ENCODE data around the gene SLC25A26.

The SLC25A26 gene

DNA sequence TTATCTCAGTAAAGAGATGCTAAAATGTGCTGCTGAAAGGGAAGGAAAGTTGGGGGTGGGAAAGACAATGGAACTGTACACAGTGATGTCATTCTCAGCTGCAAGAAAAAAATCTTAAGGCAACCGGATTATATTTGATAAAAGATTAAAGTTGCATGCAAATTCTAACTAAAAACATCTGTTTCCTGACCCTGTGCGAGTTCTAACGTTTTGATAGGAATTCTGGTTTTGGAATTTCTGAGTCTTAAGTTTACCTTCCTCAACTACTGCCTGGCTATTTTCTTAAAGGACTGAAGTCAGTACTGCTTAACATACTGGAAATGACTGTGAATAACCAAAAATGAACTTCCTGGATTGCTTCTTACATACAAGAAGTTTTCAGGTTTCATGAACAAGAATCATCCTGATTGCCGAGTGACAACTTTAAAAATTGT lies 115.5 kb downstream of the SLC25A26 start:
- DNase-seq: no peak

DNA sequence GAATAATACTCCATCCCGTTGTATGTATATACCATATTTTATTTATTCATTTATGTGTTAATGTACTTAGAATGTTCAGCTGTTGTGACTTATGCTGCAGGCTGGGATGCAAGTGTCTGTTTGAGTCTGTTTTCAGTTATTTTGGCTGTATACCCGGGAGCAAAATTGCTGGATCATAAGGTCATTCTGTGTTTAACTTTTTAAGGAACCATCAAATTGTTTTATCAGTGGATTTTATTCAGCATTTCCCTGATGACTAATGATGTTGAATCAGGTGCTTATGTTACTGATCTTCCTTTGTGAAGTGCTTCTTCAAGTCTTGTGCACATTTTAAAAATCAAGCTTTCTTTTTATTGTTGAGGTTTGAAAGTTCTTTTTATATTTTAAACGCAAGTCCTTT lies 118.1 kb downstream of the SLC25A26 start:
- DNase-seq: no peak

DNA sequence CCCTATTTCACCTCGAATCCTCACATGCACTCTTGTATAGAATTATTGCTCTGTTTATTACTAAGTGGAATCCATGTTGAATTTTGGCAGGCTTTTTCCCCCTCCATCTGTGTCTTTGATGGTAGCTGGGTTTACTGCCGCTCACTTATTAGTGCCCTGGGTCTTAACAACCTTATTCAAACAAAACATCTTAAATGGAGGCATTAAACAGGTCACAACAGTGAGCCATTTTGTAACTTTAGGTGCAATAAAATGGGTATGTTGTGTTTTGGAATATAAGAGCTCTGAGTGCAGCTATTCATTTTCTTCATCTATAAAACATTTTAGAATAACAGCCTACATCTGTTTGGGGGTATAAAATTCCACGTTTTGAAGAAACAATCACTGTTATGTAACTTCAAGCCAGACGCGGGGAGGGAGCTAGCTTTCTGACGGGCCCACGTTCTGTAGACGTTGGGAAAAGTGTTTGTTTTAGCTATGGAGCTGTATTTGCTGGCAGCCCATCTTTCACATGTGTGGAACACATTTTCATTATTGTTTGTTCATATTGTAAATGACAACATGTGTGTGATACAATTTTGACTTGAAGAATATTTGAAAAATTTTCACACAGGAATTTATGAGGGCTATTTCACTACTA lies 122.0 kb downstream of the SLC25A26 start:
- no peak for DNase-seq

DNA sequence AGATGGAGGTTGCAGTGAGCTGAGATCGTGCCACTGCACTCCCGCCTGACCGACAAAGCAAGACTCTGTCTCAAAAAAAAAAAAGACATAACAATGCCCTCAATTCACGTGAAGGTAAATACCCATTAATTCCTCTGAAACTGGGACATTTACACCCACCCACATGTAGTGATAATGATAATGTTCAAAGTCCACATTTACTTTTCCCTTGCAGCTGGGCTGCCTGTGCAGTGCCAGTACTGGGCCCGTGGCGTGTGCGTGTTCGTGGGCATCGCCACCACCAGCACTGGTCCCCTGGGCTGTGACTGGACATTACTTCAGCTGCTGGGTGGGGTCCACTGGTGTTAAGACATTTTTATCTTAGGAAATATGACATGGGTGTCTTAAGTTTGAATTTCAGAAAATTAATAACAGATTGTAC lies 123.6 kb downstream of the SLC25A26 start:
- DNase-seq: no peak

DNA sequence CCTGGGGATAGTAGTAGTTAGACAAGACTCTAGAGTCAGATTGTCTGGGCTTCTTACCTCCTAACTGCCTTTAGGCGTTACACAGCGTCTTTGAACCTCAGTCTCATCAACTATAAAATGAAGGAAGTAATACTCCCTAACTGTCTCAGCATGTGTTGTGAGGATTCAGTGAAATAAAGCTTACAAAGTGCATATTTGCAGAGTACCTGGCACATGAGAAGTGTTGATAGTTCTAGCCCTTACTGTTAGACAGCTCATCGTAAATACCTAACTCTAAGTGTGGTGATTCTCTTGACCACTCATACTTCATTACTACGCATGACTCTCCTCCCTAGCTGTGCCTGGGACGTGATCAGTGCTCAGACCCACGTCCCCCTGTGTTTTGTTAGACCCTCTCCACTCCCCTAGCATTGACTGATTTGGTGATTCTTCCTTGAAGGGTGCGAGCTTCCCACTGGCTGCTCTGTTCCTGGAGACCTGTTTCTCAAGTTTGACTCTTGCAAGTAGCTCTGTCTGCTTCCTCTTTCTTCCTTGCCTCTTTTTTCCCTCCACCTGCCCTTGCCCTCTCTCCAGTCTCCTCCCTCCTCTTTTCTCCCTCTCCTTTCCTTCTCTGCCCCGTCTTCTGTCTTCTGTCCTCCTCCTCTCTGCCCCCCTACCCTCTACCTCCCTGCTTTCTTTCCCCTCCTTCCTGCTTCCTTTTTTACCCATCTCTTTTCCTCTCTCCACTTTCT lies 124.2 kb downstream of the SLC25A26 start:
- no peak for DNase-seq

DNA sequence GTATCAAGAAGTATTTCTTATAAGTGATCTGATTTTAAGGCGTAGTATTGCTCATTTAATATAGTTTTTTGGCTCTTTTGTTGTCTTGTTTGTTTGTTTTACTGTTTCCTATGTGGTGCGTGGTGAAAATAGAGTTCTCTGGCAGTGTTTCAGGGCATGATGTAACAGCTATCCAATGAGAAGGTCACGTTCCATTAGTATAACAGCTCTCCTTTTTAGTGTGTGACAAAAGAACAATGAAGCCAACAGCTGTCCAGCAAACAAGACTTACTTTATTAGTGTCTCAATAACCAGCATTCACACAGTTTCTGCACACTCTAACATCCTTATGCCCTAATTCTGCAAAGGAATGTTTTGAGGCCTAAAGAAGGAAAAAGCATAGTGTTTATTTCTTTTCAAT lies 127.9 kb downstream of the SLC25A26 start:
- no peak for DNase-seq

DNA sequence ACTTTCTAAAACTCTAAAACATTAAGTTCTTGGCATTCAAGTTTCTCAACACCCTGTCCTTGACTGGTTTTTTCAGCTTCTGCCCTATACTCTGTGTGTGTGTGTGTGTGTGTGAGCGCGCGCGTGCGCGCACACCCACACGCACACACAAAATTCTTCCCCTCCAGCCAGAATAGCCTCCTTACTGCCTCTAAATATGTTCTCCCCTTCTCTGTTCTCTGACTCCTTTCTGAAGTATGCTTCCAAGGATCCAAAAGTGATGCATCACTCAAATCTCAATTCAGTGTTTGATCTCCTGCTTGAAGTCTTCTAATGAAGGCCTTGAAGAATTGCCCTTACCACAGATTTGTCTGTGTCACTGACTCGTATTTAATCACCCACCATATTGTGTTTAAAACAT lies 129.8 kb downstream of the SLC25A26 start:
- no peak for DNase-seq

DNA sequence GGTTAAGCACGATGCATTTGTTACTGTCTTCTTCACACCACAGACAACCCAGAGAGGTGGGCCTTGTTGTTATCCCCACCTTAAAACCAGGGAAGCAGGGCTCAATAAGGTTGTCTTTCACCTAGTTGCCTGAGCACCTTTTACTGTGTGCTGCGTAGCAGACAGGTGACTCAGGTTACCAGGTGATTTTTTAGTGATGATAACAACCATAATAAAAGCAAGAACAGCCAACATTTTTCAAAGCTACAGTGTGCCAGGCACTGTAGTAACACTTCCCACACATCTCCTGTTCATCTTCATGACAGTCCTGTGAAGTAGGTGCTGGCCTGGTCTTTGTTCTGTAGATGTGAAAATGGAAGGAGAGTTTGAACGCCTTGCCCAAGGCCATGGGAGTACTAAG lies 132.2 kb downstream of the SLC25A26 start:
- no peak for DNase-seq

DNA sequence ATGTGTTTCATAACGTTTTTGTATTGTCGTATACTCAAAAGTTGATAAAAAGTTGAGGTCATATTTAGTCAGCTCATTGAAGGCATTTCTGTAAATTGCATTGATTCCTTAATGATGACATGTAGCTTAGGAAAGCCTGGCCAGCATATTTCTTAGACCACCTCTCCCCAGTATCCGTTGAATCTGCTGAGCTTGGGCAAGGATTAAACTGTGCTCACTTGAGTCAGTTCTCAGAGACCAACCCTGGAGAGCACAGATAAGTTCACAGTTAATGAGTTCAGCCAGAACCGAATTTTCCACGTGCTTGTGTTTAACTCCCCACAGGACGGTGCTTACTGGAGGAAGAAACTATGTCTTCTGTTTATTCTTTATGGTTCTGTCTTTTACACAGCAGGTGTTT lies 132.7 kb downstream of the SLC25A26 start:
- DNase-seq: no peak

DNA sequence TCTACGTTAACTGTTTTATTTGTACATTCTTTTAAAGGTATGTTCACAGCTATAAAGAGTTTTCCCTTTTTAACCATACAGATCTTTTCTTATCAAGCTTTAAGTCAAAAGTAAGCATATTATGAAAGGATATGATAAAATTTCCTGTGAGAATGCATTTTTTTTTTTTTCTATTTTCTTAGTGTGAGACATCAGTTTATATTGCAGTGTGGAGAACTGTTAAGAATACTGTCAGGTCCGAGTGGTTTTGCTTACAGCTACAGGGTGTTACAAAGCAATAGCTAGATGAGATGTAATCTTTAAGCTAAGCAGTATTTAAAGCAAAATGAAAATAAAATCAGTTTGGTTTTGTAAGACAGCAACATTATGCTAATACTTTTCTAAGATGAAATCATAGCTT lies 133.2 kb downstream of the SLC25A26 start:
- DNase-seq: no peak

DNA sequence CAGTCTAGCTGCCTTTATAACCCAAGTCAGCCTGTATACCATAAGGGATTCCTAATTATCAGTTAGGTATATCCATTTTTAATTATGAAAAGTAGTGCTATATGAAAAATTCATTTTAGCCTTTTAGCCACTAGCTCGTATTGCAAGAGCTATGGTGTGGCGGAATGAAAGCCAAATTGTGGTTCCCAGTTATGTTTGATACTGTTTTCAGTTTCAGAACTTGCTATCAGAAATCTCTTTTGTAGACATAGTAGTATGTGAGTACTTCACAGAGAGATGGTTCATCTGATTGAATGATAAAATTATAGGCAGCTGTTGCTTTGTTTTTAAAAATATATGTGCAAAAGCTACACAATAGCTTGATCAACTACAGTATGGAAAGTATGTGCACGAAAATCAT lies 134.6 kb downstream of the SLC25A26 start:
- no peak for DNase-seq

DNA sequence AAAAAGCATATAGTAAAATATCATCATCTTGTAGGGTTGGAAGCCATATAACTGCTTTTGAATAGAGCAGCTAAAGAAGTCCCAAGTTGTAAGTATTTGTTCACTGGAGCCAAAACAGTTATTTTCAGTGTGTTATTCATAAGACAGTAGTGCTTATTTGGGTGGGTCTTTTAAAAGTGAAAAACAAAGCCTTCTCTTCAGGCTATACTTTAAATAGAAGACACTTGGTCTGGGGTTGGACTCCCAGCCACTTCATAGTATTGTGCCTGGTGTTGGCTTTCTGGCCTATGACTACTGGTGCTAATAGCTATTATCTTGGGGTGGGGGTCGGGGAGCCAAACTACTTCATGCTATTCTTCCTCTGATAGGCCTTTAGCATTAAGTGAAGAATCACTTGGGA lies 135.2 kb downstream of the SLC25A26 start:
- no peak for DNase-seq

DNA sequence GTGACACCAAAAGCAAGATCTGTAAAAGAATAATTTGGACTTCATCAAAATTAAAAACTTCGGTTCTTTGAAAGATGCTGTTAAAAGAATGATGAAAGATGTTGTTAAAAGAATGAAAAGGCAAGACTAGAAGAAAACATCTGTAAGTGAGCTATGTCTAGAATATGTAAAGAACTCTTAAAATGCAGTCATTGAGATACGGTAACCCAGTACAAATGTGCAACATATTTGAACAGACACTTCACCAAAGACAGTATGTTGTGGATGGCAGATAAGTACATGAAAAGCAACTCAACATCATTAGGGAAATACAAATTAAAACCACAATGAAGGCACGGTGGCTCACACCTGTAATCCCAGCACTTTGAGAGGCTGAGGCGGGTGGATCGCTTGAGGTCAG lies 140.6 kb downstream of the SLC25A26 start:
- no peak for DNase-seq

DNA sequence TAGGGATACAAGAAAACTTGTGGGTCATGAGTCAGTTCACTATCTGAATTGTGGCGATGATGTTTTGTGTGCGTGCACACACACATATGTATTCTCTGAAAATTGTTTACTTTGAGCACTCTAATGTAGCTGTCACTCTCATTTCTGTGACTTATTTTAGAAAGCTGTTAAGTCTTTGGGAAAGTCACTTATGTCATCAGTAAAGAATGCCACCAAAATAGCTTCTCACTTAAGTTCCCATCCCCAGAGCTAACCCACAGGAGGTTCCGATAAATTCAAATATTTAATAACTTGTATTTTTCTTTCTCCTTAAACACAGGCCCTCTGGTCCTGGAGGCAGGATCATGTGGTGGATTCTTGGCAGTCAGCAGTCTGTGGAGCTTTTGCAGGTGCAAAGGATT lies 141.7 kb downstream of the SLC25A26 start:
- no peak for DNase-seq

DNA sequence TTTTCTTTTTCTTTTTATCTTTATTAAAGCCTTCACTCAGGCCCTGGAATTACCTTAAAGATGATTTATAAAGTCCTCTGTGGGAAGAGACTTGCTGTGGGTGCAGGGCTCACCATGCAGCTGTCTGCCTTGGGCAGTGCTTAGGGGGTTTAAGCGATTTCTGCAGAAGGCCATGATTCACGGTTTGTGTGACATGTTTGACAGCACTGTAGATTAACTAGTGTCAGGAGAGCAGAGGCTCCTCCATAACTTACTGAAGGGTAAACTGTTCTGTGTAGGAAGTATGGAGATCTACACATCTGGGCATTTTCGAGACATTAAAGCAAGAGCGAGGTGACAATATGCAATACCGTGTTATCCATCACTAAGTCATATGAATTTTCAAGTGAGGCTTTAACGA lies 142.3 kb downstream of the SLC25A26 start:
- no peak for DNase-seq

DNA sequence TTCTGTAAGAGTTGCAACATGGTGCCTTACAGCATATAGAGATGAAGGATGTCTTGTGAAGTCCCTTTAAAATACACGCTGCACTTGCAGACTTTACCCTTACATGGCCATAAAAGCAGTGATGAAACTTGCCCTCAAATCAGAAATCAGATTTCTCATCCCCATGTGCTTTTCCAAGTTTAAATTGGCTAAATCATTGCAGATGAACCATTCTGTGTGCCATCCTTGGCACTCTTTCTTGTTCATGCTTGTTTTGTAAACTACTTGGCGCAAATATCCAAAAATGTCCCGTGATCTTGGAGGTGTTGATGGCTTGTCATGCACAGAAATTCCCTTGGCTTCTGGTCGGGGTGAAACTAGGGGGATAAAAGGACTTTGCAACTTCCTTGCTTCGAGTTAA lies 144.3 kb downstream of the SLC25A26 start:
- no peak for DNase-seq

DNA sequence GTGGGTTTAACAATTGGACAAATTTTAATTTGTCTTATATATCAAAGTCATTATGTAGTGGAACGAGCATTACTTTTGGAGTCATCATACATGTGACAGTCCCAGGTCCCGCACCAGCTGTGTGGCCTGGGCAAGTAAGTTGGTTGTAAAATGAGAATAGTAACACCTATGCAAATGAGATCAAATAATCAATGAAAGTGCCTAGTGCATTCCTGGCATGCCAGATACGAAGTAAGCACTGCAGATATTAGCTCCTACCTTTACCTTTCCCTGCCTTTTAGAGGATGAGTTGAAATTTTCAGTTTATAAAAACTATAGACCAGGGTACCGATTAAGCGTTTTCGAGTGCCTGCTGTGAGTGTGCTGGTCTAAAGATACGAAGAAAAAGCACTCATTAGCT lies 145.9 kb downstream of the SLC25A26 start:
- no peak for DNase-seq

DNA sequence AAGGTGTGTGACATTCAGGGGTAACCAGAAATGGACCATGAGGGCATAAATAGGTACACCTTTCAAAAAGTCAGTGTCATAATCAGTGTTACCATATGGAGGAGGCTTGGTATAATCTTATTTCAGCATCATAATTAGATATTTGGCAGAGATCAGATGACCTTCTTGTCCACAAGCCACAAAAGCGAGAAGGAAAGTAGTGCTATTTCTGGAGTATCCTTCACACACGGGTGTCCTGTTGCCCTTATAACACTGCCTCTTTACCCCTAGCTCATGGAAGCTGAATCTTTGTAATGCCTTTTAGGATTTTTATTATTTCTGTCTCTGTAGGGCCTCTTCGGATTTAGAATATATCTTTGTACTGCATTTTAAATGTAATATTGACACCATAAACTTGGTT lies 147.2 kb downstream of the SLC25A26 start:
- no peak for DNase-seq

DNA sequence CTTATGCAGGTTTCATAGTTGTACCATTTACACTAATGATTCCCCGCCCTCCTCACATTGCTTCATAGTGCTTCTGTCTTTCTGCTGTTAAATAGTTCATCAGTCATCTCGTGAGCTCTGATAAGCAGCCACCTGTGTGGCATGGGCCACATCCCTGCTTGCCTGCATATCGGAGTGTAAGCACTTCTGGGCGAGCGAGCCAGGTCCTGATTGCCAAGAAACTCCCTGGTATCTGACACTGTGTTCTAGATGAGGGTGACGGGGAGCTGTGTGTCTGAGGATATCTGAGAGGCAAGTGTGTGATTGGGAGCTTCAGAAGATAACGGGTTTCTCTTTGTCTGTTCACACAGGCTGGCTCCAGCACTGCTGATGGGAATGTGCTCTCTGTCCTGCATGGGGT lies 149.4 kb downstream of the SLC25A26 start:
- no peak for DNase-seq

DNA sequence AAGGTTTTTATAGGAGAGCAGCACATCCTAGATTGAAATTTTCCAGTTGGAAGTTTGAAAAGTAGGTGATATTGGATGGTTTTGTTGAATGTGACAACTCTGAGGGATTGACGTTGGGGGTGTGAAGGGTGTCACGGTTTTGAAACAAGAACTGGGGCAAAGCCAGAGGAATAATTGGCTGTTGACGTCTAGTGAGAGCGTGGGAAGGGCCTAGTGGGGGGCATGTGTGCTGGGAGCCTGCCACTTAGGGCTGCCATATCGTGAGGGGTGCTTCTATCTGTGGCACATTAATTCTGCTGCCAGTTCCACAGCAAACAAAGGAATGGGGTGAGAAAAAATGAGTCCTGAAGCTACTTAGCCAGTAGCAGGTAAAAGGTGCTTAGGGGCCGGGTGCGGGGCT lies 150.6 kb downstream of the SLC25A26 start:
- no peak for DNase-seq

DNA sequence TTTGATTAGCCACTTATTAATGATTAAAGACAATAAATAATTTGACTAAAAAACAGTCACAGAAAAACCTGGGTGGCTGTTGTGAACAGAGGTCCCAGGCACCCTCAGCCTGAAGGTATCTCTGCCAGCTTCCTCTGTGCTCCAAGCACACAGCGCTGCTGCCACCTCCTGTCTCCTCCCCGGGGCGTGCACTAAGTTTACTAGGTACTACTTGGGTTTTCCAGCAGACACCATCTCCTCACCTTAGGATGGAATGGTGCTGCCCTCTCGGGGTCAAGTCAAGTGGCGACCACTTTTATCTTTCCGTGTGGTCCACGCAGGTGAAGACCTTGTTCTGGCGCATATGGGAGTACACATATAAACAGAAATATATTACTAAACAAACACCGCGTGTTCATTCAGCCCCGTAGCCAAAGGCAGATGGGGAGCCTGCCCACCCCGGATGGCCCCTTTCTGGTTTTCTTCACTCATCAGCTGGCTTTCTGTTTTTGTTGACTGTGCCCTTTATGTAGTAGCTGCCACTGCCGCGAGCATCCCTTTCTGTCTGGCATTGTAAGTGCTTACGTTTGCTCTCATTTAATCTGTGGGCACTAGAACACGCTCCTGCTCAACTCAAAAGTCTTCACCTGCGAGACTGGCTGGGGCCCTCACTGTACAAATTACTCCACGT lies 152.0 kb downstream of the SLC25A26 start:
- DNase-seq: peak; percentile 45

DNA sequence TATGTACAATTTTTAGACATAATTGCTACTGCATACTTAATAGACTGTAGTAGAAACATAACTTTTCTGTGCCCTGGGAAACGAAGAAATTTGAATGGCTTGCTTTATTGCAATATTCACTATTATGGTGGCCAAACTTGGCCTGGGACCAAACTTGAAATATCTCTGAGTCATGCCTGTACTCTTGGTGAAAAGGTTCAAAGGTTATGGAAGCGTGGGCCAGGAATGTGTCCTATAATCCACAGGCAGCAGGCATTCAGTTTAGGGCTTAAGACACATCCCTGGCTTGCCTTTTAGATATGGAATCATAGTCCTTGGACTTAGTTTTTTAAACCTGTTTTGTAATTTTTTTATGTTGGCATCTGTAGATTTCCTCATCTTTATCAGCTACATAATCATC lies 155.8 kb downstream of the SLC25A26 start:
- DNase-seq: no peak

DNA sequence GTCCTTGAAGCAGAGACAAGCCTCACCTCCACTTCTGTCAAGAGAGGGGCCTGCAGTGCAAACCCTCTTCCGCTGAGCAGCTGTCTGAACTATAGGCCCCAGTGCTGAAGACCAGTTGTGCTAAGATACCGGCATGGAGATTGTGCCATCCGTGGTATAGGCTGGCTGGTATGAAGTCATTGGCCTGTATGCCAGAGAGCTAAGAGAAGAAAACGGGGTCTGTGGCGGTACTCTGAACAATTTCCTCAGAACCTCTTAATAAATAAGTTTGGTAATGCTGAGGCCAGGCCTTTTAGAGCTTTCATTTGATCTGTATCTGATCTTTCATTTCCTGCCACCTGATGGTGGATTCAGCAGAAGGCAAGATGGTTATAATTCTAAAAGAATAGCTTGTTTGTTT lies 157.0 kb downstream of the SLC25A26 start:
- no peak for DNase-seq

DNA sequence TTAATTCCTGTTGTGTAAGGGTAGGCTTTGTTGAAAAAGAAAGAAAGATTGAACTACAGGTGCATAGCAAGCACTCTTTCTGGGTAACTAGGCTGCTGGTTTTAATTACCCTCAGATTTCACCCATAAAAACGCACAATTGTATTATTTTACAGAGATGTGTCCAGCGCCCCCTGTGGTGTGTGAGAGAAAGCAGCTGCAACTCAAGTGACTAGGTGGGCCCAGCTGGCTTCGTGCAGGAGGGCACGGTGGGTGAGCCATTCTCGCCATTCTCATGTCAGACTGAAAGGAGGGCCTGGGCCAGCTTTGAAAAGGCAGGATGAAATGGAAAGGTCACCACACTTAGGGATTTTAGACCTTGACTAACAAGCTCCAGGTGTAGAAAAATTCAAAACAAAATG lies 157.5 kb downstream of the SLC25A26 start:
- DNase-seq: peak; percentile 64

Measured in activated CD8-positive, alpha-beta memory T cell treated with anti-CD3 and anti-CD28 coated beads, Interleukin-2, amount 50 U/mL, for 48 hours (primary cell).